HG03571 (cell line): ENCODE results near the gene SLC19A2.
"Not testable (repeated sequence)": the region's sequence is repeated elsewhere in the genome, so short reads cannot be mapped to it uniquely, and the experiment has no call there.

Experiments
- ATAC-seq: cut with Tn5 transposase; IDR thresholded peaks from one replicate; pipeline ENCODE4 v1.9.1; 2021; ENCODE audit not compliant: unreplicated experiment

Gene SLC19A2

GRCh38 chr1:169509354-169509753 is 23.6 kb upstream of the SLC19A2 start:
- ATAC-seq, result no peak

DNA sequence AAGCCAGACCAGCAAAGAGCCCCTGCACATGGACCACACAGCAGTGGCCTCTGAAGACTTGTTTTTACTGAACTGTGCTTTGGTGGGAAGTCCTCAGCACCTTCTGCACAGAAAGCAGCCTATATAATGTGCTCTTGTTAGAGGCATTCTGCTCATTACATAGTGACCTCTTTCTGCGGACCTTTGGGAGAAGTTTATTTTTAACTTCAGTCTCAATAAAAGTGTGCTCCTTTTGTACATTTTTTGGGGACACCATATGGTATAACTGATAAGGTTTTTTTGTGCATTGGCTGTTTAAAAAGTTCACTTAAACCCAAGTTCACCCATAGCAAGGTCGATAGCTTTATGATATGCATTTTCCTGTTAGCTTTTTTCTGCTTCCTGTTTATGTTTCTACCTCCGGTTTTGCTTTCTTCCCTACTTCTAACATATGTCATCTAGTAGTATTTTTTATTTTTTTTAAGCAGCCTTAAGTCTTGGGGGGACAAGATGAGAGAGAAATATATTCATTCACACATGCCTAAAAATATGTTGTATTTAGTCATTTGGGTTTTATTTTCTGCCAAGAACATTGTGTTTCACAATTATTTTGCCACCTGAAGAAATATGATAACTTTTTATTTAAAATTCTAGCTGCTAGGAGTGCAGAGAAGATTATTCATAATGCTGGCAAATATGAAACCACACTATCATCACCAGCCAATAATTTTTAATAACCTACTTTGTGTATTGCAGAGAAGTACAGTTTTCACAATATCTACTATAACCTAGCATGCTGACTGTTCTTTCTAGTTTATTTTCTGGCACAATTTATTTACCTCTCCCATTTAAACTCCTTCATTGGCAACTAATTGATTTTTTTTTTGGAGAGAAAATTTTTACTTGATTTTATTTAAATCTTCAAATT is 22.9 kb upstream of the SLC19A2 start:
- no peak for ATAC-seq

- no peak for ATAC-seq
These were observed 21.7 kb upstream of the SLC19A2 start for GRCh38 chr1:169507413-169507812.

DNA sequence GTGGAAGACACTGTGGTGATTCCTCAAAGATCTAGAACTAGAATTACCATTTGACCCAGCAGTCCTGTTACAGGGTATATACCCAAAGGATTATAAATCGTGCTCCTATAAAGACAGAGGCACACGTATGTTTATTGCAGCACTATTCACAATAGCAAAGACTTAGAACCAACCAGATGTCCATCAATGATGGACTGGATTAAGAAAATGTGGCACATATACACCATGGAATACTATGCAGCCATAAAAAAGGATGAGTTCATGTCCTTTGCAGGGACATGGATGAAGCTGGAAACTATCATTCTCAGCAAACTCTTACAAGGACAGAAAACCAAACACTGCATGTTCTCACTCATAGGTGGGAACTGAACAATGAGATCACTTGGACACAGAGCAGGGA is 17.9 kb upstream of the SLC19A2 start:
- not testable (repeated sequence) for ATAC-seq

DNA sequence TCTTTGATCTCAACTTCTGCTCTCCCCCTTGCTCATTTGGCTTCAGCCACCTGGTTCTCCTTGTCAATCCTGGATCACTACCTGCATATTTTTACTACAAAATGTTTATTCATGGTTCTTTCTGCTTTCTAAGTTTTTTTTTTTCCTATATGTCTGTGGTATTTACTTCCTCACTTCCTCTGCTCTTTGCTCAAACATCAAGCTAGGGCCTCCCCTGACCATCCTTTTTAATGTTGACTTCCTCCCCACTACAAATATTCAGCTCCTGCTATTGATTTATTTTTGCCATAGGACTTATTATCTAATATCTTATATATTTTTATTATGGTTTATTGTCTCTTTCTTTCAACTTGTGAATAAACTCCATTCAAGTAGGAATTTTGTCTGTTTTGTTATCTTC is 14.1 kb upstream of the SLC19A2 start:
- ATAC-seq, result no peak

GRCh38 chr1:169497317-169497716 is 11.6 kb upstream of the SLC19A2 start:
- no peak for ATAC-seq

GRCh38 chr1:169495916-169496315 is 10.2 kb upstream of the SLC19A2 start:
- no peak for ATAC-seq

GRCh38 chr1:169495046-169495775 is 9.5 kb upstream of the SLC19A2 start:
- ATAC-seq, result no peak

DNA sequence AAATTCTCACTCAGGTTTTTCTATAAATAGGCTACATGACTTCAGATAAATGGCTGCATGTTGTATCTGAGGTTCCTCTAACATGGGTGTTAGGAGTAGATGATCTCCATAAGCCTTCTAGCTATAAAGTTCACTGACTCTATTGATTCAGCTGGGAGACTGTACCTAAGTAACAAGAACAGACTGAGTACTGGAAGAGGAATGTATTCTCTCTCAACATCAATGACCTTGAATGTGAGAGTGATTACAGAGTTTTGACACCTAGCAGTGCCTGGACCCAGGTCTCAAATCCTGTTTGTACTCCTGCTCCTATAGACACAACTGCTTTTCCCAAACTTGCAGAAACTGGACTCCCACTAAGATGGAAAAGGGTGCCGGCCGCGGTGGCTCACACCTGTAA is 8.6 kb upstream of the SLC19A2 start:
- no peak for ATAC-seq

DNA sequence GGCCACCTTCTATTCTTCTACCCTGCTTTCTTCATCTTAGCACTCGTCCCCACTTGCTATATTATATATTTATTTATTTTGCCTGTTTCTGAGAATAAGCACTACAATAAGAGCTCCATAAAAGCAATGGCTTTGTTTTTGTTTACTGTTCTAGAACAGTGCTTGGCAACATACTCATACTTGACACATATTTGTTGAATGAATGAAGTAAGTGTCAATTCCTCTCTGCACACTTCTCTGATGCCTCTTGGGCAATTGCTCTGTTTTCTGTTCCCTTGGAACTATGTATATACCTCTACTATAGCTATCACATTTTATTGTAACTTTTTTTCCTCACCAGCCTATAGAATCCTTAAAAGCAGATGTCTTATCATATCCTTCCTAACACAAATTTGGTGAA is 7.5 kb upstream of the SLC19A2 start:
- ATAC-seq, result no peak

DNA sequence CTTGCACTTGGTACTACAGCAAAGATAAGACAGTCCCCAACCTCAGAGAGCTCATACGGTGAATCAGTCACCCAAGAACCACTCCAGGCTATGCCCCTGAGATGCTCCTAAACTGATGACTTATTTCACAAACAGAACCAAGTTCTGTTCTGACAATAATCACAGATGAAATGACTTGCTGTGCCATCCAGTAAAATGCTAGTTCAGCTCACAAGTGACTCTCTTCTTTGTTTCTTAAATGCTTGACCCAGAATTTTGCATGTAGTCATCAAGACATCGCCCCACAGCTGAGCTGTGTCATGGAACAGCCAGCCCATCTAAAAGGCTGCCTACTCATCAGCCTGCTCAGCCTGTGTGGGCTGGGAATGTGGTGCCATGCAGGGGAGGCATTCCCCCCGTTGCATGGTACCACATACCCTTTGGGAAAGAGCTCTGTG is 6.1 kb upstream of the SLC19A2 start:
- ATAC-seq, result peak; percentile 47

- ATAC-seq, result no peak
These were observed 2.4 kb upstream of the SLC19A2 start for GRCh38 chr1:169488157-169488556.

GRCh38 chr1:169487561-169487960 is 1.8 kb upstream of the SLC19A2 start:
- ATAC-seq, result no peak

DNA sequence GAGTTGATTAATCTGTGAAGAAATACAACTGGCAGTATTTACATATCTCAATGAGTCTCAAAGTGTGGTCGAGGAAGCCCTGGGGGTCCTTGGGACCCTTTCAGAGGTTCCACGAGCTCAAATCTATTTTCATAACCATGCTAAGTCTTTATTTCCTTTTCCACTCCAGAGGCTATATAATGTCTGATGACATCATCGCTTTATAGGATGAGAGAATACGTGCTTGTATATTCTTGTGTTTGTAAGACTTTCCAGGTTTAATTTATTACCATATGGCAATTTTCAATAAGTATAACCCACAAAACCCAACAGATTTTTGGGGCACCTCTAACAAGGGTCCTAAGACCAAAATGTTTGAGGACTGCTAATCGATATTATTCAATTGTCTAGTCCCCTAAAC is 1.4 kb upstream of the SLC19A2 start:
- no peak for ATAC-seq

DNA sequence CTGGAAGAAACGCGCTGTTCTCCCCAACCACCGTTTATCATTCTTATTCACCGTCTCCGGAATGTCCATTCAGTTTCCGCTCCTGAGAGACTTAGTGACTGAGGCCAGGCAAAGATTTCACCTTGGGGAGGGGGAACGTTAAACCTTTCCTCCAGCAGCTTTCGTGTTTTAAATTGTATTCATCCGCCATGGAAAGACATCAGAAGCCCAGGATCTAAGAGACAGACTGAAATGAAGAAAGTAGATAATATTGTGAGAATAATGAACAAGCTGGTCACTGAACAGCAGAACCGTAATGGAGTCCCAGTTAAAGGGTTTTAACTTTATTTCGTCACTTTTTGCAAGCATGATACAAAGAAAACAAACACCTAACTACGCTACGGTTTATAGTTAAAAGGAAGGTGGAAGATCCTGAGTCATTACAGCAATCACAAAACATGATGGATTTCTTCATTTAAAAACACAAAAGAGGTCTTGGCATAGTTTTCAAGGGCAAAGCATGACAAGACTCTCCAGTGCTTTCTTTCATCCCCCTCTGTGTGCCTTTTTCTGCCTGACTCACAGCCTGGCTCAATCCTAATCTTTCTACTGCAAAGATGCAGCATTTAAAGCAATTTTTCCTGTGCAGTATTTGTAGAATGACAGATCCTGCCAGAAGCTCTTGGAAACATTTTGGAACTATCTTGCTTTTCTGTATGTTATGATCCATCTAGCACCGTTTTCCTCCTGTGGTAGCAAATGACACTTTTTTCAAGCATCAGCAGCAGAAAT is 722 bp upstream of the SLC19A2 start:
- no peak for ATAC-seq

GRCh38 chr1:169484683-169485430 is 887 bp downstream of the SLC19A2 start:
- ATAC-seq, result peak; percentile 4

DNA sequence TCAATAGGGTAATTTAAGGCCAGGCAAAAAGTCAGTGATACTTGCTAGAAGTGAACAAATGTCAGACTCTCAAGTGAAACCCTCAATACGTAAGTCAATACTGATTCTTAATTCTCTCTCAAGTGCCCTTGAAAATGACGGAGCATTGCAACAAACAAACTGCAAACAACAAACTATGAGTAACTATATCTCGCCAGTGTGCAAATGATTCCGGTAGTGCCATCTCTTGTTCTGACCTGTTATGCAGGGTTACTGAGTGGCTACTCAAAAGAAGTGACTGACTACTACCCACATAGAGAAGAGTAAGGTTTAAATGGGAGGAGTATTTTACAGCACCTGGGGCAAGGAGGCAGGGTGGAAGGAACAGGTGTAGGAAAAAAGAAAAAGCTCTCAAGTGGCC is 1.6 kb downstream of the SLC19A2 start:
- ATAC-seq, result no peak

GRCh38 chr1:169483500-169483966 is 2.2 kb downstream of the SLC19A2 start:
- no peak for ATAC-seq

- ATAC-seq, result no peak
These were observed 6.2 kb downstream of the SLC19A2 start for GRCh38 chr1:169479363-169480066.

DNA sequence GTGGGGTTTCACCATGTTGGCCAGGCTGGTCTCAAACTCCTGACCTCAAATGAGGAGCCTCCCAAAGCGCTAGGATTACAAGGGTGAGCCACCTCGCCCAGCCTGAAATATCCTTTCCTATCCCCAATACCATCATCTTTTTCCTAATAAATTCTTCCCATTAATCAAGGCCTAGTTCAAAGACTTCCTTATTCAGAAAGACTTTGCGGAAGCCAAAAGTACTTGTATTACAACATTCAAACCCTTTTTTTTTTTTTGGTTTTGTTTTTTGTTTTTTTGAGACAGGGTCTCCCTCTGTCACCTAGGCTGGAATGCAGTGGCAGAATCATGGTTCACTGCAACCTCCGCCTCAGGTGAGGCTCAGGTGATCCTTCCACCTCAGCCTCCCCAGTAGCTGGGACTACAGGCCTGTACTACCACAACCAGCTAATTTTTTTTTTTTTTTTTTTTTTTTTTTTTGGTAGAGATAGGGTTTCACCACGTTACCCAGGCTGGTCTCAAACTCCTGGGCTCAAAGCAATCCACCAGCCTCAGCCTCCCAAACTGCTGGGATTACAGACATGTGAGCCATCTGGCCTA is 7.6 kb downstream of the SLC19A2 start:
- ATAC-seq, result no peak
